ENCODE measurements around the gene FLNC.

Gene FLNC

GRCh38 chr7:128892521-128893250 lies 62.5 kb downstream of the FLNC start:
- no peak for DNase-seq (ENCODE audit: extremely low read depth, low read depth)
- TF ChIP-seq, protein P1, sequence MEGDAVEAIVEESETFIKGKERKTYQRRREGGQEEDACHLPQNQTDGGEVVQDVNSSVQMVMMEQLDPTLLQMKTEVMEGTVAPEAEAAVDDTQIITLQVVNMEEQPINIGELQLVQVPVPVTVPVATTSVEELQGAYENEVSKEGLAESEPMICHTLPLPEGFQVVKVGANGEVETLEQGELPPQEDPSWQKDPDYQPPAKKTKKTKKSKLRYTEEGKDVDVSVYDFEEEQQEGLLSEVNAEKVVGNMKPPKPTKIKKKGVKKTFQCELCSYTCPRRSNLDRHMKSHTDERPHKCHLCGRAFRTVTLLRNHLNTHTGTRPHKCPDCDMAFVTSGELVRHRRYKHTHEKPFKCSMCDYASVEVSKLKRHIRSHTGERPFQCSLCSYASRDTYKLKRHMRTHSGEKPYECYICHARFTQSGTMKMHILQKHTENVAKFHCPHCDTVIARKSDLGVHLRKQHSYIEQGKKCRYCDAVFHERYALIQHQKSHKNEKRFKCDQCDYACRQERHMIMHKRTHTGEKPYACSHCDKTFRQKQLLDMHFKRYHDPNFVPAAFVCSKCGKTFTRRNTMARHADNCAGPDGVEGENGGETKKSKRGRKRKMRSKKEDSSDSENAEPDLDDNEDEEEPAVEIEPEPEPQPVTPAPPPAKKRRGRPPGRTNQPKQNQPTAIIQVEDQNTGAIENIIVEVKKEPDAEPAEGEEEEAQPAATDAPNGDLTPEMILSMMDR (IDR thresholded peaks at IDR 0.05; ENCODE audit: low read depth, low read length), result no peak

- TF ChIP-seq, protein P1 (IDR thresholded peaks at IDR 0.05; ENCODE audit: low read depth, low read length), result no peak
- DNase-seq (ENCODE audit: extremely low read depth, low read depth), result no peak
These were observed 63.3 kb downstream of the FLNC start for GRCh38 chr7:128893251-128894100.

- DNase-seq (ENCODE audit: extremely low read depth, low read depth), result no peak
These were observed 63.9 kb downstream of the FLNC start for GRCh38 chr7:128894101-128894440.

DNA sequence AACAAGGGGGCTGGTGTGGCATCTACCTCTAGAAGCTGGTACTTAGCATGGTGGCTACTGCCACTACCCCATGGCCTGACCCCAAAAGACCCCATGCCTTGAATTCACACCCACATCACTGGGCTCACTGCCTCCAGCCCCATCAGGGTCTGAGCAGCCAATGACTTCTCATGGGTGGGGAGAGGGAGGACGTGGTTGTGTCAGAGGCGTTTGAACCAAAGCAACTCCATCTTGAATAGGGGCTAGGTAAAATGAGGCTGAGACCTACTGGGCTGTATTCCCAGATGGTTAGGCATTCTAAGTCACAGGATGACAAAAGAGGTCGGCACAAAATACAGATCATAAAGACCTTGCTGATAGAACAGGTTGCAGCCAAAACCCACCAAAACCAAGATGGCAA lies 65.1 kb downstream of the FLNC start:
- DNase-seq (ENCODE audit: extremely low read depth, low read depth), result no peak
- TF ChIP-seq, protein P1 (IDR thresholded peaks at IDR 0.05; ENCODE audit: low read depth, low read length), result no peak

More at GRCh38 chr7:128894101-128894440, 63.9 kb downstream of the FLNC start:
- TF ChIP-seq, protein P1 (IDR thresholded peaks at IDR 0.05; ENCODE audit: low read depth, low read length), result no peak

DNA sequence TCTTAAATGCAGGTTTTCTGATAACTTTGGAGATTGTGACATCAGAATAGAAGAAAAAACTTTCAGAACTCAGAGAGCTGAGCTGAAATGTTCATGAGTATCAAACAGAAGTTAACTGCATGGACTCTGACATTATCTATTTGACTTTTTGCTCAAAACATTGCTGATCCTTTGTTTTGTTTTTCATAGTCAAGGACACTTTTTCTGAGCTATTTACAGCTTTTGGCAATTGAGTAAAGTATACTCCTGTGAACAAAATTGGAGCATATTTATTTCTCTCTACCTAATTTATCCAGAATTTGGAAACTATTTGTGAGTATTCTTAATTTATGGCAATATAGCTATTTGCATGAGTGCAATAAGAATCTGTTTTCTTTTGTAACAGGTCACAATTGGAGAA lies 69.2 kb downstream of the FLNC start:
- TF ChIP-seq, protein P1 (IDR thresholded peaks at IDR 0.05; ENCODE audit: low read depth, low read length), result no peak
- no peak for DNase-seq (ENCODE audit: extremely low read depth, low read depth)

DNA sequence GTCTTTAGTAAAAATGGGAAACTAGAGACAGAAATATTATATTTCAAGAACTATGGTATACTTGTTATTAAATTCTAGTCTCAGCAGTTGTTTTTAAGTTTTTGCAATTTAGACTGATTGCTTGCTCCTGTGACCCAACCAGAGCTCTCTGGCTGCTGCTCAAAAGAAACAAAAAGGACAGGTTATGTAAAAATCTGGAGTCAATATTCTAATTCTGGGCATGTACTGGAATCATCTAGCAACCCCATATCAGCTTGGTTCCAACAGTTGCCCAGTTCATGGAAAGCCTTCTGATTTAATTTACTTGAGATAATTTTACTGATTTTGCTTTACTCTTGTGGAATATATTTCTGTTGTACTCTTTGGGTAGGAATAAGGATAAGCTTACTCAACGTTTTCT lies 70.0 kb downstream of the FLNC start:
- TF ChIP-seq, protein P1 (IDR thresholded peaks at IDR 0.05; ENCODE audit: low read depth, low read length), result no peak
- no peak for DNase-seq (ENCODE audit: extremely low read depth, low read depth)
